Occipital lobe (tissue), 2 donors: ENCODE results near the gene CPAMD8. TPM values are rescaled to one million over a fixed set of nuclear protein-coding genes. Genes with fewer than 3 reads are reported as not detected.
"Not testable (repeated sequence)": the region's sequence is repeated elsewhere in the genome, so short reads cannot be mapped to it uniquely, and the experiment has no call there.

Source experiments
- DNase-seq: peaks from one replicate; lab custom pipeline; 2025; lab: John Stamatoyannopoulos, UW
- total RNA-seq: library from RNA; depleted of rRNA; stranded (reverse); fragments of >200 nt; gene quantifications from one replicate; pipeline ENCODE4 v1.2.3, GENCODE V29; 2014

CPAMD8 gene
- total RNA-seq, 1 donor from 2014 or later: 7.8 TPM

DNA sequence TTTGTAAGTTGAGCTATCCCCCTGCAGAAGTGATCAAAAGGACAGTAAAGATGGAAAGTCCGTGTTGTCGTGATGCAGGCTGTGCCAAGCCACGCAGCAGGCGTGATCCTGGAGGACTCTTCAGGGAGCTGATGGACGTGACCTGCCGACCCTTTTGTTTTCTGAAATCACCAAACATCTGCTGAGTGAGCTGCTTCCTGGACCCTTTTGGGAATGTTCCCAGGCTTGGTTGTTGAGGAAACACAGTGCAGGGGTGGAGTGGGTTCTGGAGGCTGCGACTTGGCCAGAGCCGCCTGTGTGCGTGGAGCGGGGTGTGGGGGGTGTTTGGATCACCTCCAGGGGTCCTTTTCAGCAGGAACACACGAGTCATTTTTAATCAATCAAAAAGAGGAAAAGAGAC, 15.4 kb upstream of the CPAMD8 start:
- DNase-seq: no peak

DNA sequence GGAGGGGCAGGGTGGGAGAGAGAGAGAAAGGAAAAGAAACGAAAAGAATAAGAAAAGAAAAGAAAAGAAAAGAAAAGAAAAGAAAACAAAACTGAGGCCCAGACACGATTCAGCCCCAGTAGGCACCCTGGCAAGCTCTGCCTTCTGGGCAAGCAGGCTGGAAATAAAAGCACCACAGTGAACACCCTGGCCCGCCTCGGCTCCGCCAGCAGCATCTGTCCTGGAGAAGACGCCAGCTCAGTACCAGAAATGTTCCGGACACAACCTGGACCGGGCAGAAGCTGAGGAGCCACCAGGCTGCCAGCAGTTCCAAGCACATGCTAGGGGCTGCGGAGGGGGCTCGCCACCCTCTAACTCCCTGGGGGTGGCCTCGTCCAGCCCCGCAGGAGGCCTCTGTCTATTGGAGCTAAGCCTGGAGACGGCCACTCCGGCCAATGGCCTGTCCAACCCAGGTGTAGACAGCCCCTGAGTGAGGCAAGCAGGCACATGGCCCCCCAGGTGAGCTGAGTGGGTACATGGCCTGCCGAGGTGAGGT, 11.4 kb upstream of the CPAMD8 start:
- no peak for DNase-seq

DNA sequence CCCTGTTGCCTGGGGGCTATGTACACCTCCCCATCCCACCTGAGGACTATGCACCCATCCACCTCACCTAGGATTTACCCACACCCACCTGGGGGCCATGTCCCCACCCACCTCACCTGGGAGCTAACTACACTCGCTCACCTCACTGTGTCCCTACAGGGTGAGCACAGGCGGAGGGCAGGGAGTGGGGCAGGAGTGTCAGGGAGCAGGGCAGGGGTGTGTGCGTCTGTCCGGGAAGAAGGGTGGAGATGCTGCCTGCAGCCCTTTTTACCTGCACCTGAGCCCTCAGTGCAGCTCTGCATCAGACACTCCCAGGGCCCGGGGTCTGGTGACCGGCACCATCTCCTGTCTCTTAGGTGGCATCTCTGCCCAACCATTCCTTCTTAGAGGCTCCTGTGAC, 10.6 kb upstream of the CPAMD8 start:
- no peak for DNase-seq

DNA sequence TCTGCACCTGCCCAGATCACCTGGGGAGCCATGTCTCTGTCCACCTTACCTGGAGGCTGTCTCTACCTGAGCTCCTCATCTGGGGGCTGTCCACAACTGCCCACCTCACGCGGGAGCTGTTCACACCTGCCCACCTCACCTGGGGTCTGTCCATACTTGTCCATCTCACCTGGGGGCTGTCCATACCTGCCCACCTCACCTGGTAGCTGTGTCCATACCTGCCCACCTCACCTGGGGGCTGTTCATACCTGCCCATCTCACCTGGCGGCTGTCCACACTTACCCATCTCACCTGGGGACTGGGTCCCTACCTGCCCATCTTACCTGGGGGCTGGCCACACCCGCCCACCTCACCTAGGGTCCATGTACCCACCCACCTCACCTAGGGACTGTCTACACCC, 10.0 kb upstream of the CPAMD8 start:
- no peak for DNase-seq

DNA sequence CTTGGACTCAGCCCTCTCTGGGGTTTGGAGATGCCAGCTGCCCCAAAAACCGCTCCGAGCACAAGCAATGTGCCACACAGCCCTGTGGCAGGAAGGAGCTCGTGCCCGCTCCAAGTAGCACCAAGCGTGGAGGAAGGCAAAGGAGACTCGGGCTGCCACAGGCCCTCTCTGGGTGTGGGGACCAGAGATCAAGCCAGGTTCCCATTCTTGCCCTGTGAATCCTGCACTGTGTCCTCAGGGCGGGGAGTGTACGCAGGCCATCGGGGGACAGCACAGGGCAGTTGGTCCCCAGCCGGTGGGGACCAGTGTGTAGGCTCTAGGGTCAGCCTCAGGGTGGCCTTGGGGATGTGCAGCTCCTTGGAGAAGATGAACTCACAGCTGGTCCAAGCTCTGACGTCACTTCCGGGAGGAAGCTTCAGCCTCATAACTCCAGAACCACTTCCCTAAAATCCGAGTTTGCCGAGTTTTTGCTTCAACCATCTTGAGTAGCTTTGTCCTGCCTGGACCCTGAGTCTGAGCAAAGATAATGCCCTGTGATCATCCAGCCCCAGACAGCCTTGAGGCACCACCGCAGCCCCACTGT, 9.3 kb upstream of the CPAMD8 start:
- no peak for DNase-seq

DNA sequence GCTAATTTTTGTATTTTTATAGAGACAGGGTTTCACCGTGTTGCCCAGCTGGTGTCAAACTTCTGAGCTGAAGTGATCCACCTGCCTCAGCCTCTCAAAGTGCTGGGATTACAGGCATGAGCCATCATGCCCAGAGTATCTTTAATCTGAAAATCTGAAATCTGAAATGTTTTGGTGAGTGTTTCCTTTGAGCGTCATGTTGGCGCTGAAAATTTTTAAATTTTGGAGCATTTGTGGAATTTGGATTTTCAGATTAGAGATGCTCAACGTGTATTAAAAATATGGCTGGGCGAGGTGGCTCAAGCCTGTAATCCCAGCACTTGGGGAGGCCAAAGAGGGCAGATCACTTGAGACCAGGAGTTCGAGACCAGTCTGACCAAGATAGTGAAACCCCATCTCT, 5.1 kb upstream of the CPAMD8 start:
- DNase-seq: no peak

DNA sequence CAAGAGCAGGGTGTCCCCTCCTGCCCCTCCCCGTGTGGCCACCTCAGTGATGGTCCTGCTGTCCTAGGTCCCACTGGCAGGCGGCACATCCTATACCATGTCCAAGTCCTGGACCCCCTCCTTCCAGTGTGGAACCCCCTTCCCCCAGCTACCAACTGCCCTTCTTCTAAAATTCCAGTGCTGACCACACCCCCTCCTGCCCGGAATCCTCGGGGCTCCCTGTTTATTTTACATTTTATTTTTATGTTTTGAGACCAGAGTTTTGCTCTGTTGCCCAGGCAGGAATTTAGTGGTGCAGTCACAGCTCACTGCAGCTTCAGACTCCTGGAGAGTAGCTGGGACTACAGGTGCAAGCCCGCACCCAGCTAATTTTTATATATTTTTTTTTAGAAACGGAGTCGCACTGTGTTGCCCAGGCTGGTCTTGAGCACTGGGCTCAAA, 945 bp upstream of the CPAMD8 start:
- DNase-seq: no peak

DNA sequence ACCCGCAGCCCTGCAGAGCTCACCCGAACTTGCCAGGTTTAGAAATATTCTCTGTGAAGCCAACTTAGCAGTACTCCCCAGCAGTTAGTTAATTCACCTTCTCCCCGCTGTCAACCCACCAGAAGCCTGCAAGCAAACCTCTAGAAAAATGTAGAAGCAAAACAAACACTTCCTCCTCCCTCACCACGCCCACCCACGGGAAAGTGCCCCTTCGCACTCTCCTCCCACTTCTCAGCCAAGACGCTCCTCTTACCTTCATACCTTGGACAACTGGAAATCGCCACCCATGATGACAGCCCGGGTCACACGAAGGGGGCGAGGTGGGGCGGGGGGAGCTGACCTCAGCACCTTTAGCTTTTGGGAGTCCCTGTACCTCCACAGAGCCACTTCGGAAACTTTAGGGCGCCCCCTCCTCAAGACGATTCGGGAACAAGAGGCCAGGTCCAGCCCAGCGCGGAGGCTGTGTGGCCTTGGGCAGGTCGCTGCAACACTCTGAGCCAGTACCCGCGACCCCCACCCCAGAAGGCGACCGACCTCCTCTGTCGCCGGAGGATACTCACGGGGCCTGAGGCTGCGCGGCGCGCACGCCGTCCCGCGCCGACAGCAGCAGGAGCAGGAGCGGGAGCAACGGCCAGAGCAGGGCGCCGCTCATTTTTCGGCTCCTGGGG, 485 bp downstream of the CPAMD8 start:
- DNase-seq: no peak

DNA sequence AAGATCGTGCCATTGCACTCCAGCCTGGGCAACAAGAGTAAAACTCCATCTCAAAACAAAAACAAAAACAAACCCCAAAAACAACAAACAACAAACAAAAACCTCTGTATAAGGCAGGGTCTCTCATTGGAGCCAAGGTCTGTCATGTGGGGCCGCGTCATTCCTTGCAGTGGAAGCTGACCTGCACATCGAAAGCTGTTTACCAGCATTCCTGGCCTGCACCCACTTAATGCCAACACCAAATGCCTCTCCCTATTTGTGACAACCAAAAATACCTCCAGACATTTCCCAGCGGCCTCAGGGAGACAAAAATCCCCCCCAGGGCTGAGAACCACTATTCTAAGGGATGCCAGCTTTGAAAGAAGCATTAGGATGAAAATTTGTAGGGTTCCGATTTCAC, 1.2 kb downstream of the CPAMD8 start:
- DNase-seq: no peak

DNA sequence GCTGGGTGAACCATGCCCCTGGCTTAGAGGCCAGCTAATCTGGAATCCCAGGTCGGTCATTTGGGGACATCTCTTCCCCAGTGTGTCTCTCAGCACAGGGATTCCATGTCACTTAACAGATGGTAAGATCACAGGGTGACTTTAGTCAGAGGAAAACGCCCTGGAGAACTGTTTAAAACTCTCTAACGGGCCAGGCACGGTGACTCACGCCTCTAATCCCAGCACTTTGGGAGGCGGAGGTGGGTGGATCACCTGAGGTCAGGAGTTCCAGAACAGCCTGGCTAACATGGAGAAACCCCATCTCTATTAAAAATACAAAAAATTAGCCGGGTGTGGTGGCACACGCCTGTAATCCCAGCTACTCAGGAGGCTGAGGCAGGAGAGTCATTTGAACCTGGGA, 1.7 kb downstream of the CPAMD8 start:
- not testable (repeated sequence) for DNase-seq

DNA sequence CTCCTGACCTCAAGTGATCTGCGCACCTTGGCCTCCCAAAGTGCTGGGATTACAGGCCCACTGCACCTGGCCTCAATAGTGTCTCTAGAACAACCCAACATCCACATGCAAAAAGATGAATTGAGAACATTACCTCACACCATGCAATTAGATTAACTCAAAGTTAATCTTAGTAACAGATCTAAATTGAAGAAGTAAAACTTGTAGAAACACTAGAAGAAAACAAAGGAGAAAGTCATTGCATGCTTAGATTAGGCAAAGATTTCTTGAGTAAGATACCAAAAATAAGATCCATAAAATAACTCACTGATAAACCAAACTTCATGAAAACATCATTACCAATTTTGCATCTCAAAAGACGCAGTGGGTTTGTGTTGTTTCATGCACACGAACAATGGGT, 2.8 kb downstream of the CPAMD8 start:
- no peak for DNase-seq

DNA sequence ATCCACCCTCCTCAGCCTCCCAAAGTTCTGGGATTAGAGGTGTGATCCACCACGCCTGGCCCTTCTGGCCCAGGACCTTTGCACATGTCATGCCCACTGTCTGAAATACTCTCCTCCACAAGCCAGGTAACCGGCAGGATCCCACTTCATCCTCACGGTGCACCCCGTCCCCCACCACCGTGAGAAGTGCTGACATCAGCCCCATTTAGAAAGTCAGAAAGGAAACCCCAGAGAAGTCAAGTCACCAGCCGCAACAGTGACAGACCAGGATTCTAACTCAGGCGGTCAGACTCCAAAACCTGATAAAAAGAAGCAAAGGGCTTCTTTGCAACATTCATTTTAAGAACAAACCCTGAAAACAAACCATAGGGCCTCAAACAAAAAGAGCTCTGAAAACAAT, 3.9 kb downstream of the CPAMD8 start:
- no peak for DNase-seq

DNA sequence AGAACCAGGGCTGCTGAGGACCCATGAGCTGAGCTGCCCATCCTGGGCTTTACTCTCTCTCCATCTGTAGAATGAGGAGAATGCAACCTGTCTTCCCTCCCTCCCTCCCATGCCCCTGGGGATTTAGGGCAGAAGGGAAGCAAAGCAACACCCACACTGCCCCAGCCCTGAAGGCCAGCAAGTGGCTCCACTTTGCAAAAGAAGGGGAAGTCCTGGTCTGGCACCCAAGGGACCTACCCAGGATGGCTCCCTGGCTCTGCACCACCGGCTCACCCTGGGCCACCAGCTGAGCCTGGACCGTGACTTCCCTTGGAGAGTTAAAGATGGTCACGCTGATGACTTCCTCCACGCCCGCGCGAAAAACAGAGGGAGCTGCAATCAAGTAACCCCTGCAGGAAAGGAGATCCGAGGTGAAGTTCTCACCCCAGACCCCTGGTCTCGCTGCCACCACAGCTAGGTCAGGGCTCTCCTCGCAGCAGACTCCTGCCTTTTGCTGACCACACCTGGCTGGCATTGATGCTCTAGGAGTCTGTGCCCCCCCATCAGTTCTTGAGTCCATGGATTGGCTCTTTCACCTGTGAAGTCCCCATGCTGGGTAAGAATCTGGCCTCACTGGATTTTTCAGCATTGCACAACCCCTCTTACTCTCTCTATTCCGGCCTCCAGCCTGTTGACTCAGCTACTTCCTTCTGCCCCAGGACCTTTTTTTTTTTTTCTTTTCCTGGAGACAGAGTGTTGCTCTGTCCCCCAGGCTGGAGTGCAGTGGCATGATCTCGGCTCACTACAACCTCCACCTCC, 4.6 kb downstream of the CPAMD8 start:
- no peak for DNase-seq

DNA sequence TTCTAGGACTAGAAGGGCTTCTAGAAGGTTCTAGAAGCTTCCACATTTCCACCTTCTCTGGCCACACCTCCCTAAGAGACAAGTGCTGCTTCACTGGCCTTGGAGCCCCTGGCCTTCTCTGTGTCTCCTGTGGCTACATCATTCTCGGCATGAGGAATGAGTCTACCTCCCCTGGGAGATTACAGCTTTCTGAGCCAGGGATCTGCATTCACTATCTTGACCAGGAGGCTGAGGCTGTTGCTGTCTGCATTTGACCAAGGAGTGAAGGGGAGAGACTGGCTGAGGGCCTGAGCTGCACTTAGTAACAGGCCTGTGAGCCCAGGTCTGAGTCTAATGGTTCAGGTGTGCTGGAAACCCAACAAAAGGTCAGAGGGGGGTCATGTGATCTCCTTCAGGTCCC, 5.3 kb downstream of the CPAMD8 start:
- DNase-seq: no peak

DNA sequence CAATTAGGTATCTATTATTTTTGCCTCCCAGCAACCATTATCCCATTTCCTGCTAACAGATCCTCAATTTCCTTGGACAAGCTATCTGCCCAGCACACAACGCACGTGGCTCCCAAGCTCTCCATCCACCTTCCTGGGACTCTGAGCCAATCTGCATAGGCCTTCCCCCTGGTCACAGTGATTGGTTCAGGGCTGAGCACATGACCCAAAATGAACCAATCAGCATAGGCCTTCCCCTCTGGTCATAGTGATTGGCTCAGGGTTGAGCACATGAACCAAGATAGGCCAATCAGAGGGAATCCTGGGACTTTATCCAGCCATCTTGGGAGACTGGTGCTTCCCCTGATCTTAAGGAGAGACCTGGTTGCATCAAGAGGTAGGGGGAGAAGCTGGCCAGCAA, 5.8 kb downstream of the CPAMD8 start:
- DNase-seq: no peak

DNA sequence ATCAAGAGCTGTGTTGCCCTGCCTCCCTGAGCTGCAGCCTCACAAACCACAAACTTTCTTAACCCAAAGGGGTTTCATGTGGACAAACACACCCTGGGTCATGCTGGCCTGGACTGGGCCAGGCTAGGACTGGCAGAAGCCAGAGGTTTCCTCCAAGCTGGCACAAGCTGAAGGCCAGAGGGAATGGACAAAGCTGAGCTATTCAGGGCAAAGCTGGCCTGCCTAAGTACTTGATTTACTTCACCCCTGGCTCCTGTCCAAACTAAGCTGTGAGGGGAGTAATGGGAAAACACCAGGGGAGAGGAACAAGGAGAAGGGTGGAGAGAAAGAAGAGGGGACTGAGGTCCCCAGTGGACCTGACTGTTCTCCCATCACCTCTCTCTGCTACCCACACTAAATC, 6.2 kb downstream of the CPAMD8 start:
- DNase-seq: no peak

DNA sequence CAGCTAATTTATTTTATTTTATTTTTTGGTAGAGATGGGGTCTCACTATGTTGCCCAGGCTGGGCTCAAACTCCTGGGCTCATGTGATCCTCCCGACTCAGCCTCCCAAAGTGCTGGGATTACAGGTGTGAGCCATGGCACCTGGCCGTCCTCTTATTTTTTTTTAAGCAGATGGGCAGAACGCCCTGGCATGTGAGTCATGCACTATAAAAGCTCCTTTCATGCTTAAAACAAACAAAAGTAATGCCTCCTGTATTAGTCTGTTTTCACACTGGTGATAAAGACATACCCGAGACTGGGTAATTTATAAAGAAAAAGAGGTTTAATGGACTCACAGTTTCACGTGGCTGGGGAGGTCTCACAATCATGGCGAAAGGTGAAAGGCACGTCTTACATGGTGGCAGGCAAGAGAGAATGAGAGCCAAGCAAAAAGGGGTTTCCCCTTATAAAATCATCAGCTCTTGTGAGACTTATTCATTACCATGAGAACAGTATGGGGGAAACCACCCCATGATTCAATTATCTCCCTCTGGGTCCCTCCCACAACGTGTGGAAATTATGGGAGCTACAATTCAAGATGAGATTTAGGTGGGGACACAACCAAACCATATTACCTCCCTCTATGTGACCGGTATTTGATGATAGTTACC, 12.3 kb downstream of the CPAMD8 start:
- DNase-seq: not testable (repeated sequence)

DNA sequence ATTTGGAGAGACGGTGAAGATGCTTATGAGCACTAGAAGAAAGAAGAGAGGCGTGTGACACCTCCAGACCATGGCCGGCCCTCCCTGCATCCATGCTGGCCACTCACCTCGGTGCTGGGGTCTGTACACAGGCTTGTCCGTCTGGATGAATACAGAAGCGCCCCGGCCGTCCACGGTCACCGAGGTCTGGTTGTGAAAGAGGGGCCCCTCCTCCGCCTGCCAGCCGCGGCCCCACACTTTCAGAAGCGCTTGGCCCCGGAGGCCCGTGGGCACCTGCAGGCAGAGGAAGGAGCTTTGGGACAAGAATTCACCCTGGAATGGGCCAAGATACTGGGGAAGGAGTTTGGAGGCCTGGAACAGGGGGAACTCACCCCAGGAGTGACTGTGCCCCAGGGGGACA, 15.1 kb downstream of the CPAMD8 start:
- DNase-seq: no peak

DNA sequence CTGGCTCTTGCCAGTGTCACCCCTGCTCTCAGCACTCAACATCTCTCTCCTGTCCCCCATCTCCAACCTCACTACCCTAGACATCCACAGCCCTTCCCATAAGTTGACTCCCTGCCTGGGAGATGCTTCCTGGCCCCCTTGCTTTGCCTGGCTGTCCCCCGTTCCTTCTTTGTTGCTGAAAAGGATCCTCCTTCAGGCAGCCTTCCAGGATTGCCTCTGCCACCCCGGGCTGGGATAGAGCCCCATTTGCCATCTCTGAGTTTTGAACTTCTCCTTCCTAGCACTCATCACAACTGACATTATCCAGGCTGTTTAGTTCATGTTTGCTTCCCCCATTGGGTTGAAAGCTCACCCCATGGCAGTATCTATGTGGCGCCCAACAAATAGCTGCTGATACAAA, 20.0 kb downstream of the CPAMD8 start:
- DNase-seq: no peak

DNA sequence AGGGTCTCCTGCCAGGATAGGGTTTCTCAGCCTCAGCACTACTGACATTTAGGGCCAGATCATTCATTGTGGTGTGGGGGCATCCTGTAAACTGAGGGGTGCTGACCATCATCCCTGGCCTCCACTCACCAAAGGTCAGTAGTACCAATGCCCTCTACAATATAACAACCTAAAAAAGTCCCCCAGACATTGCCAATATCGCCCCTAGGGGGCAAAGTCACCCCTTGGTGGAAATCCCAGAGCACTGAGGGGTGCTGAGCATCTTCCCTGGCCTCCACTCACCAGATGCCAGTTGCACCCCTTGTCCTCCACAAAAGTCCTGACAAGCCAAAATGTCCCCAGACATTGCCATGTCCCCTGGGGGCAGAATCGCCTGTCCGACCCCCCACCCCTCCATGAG, 21.6 kb downstream of the CPAMD8 start:
- no peak for DNase-seq

DNA sequence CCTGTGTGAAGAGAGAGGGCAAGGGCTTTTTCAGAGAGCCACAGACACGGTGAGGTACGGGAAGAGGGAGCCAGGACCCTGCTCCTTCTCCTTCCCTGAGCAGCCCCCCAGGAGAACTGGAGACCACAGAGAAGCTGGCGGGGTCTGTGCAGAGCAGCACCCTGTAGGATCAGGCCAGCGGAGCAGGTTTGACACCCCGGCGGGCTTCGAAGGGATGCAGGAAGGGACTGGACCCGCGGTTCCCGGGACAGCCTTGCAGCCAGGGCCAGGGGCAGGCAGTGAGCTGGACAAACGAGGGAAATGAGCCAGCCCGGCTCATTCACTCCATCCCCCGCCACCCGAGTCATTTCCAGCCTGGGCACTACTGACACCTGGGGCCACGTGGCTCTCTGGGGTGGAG, 22.2 kb downstream of the CPAMD8 start:
- no peak for DNase-seq

DNA sequence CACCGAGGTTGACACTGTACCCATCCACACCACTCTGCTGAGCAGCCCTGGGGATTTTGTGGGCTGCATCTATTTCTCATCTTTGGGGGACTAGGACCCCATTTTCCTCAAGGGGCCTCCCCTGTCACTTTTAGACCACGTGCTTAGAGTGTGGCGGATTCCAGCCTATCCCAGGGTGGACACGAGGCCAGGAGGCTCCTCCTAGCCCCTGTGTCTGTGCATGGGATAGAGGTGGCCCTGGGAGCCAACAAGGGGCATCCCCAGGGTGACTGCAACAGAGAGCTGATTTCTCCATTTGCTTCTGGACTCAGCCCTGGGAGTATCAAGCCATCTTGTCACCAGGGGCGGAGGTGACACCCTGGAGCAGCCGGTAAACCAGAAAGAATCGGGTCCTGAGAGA, 24.2 kb downstream of the CPAMD8 start:
- no peak for DNase-seq
